Karpas-422 (cell line): ENCODE results near the gene XPNPEP2. TPM values are rescaled to one million over a fixed set of nuclear protein-coding genes. Genes with fewer than 3 reads are reported as not detected.
A peak's percentile ranks its signal among the peaks of the same experiment; 100 is the strongest.

Source experiments
- DNase-seq: peaks from one replicate; pipeline ENCODE4 v3.0.0-alpha.2; 2015
- H2AFZ ChIP-seq: fragments of 200-600 bp; sonication (generic); 2 replicates; pipeline ENCODE4 v1.6.1; 2014; ENCODE audit warnings: antibody characterized with exemption, low read length, mixed read lengths
- H3K27ac ChIP-seq: fragments of 200-600 bp; sonication (generic); 2 replicates; pipeline ENCODE4 v1.5.1; 2014; ENCODE audit warnings: mild to moderate bottlenecking, low read length, moderate library complexity
- H3K27me3 ChIP-seq: fragments of 200-600 bp; sonication (generic); 2 replicates; pipeline ENCODE4 v1.6.1; 2014; ENCODE audit warnings: low read length, mixed read lengths
- H3K36me3 ChIP-seq: fragments of 200-600 bp; sonication (generic); 2 replicates; pipeline ENCODE4 v1.6.1; 2014; ENCODE audit warnings: low read length, mixed read lengths; ENCODE audit not compliant: insufficient read depth
- H3K4me1 ChIP-seq: fragments of 200-600 bp; sonication (generic); 2 replicates; pipeline ENCODE4 v1.6.1; 2014; ENCODE audit warnings: mild to moderate bottlenecking, low read length, mixed read lengths
- H3K4me2 ChIP-seq: fragments of 200-600 bp; sonication (generic); 2 replicates; pipeline ENCODE4 v1.6.1; 2014; ENCODE audit warnings: low read length, low read depth, mild to moderate bottlenecking; ENCODE audit not compliant: poor library complexity, severe bottlenecking
- H3K4me3 ChIP-seq: fragments of 200-600 bp; sonication (generic); 2 replicates; pipeline ENCODE4 v1.5.1; 2014; ENCODE audit warnings: mild to moderate bottlenecking, antibody characterized with exemption, low read length, mixed read lengths
- H3K79me2 ChIP-seq: fragments of 200-600 bp; sonication (generic); 2 replicates; pipeline ENCODE4 v1.6.1; 2014; ENCODE audit warnings: mild to moderate bottlenecking, low read length, mixed read lengths
- H3K9ac ChIP-seq: fragments of 200-600 bp; sonication (generic); 2 replicates; pipeline ENCODE4 v1.6.0; 2014; ENCODE audit warnings: low read length
- H3K9me2 ChIP-seq: fragments of 200-600 bp; sonication (generic), shearing (Covaris generic); replicated peaks from 2 replicates; pipeline ENCODE4 v1.6.0; 2014; ENCODE audit warnings: mild to moderate bottlenecking, low read length, moderate library complexity; ENCODE audit not compliant: insufficient read depth
- H3K9me3 ChIP-seq: fragments of 300-700, 200-600 bp; sonication (generic); 2 replicates; pipeline ENCODE4 v1.6.1; 2014; ENCODE audit warnings: low read length, mixed read lengths
- H4K20me1 ChIP-seq: fragments of 200-600 bp; sonication (generic); 2 replicates; pipeline ENCODE4 v1.6.1; 2014; ENCODE audit warnings: mild to moderate bottlenecking, antibody characterized with exemption, low read length, low read depth; ENCODE audit not compliant: insufficient read depth
- total RNA-seq: library from RNA; depleted of rRNA; stranded (reverse); fragments of >200 nt; shearing (Covaris generic); gene quantifications from 2 replicates; pipeline ENCODE4 v1.2.3, GENCODE V29; 2014; ENCODE audit warnings: low replicate concordance; rRNA removed

Gene XPNPEP2, protein sequence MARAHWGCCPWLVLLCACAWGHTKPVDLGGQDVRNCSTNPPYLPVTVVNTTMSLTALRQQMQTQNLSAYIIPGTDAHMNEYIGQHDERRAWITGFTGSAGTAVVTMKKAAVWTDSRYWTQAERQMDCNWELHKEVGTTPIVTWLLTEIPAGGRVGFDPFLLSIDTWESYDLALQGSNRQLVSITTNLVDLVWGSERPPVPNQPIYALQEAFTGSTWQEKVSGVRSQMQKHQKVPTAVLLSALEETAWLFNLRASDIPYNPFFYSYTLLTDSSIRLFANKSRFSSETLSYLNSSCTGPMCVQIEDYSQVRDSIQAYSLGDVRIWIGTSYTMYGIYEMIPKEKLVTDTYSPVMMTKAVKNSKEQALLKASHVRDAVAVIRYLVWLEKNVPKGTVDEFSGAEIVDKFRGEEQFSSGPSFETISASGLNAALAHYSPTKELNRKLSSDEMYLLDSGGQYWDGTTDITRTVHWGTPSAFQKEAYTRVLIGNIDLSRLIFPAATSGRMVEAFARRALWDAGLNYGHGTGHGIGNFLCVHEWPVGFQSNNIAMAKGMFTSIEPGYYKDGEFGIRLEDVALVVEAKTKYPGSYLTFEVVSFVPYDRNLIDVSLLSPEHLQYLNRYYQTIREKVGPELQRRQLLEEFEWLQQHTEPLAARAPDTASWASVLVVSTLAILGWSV
- total RNA-seq = not detected in 2 replicates

DNA sequence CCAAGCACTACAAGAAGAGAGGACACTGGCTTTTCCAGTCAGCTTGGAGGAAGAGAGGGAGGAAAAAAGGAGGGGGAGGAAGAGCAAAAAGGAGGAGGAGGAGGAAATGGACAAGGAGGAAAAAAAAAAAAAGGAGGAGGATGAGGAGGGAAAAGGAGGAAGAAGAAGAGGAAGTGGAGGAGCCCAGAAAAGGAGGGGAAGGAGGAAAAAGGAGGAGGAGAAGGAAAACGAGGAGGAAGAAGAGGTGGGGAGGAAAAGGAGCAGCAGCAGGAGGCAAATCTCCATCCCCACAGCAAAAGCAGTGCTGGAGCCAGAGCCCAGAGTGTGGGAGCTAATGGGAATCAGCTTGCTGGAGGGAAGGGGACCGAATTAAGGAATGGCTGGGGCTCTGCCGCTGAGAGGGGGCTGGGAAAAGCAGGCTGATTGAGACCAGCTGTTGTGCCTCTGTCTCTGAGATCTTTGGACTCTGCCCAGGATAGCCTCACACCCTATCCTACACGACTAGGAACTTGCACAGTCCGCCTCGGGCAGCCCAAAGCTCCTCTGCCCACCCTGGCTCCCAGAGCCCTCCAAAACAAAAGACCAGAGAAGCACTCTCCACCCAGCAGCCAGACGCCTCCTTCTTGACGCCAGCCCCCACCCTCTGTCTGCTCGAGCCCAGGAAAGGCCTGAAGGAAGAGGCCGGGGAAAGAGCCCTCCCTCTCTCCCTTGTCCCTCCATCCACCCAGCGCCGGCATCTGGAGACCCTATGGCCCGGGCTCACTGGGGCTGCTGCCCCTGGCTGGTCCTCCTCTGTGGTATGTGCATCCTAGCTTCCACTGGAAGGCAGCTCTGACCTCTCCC, at the start of gene XPNPEP2:
XPNPEP2 (plus strand) TSS at position 514 of the 843 bp plus-strand sequence; CDS start at position 749, 235 bp downstream.
- Histone ChIP-seq H3K9me3 (no peaks in the 10 kb centered on the region), H3K79me2 (no peaks in the 10 kb centered on the region), H3K27ac (no peak within 1 kb of the TSS), H3K36me3 (no peaks in the 10 kb centered on the region), H3K9ac (no peak within 1 kb of the TSS), H3K4me2 (no peak within 1 kb of the TSS), H3K27me3 (no peaks in the 10 kb centered on the region), H4K20me1 (no peaks in the 10 kb centered on the region), H3K4me3 (no peak within 1 kb of the TSS), H3K9me2 (no peaks in the 10 kb centered on the region), H2AFZ (no peak within 1 kb of the TSS), H3K4me1 (no peaks in the 10 kb centered on the region)
- no peak for DNase-seq

- H3K79me2 ChIP-seq = no peaks in the 10 kb centered on the region
- no peak overlapping the region for H2AFZ ChIP-seq
Measured at GRCh38 chrX:129689796-129690195, 49.0 kb upstream of the XPNPEP2 start.

GRCh38 chrX:129690435-129690834, 48.3 kb upstream of the XPNPEP2 start:
- Histone ChIP-seq H3K4me3 (no peak overlapping the region), H3K9me2 (no peaks in the 10 kb centered on the region), H3K36me3 (no peaks in the 10 kb centered on the region), H3K9me3 (no peaks in the 10 kb centered on the region), H3K9ac (no peak overlapping the region), H3K27me3 (no peaks in the 10 kb centered on the region), H3K4me2 (no peak overlapping the region), H4K20me1 (no peaks in the 10 kb centered on the region), H3K79me2 (no peaks in the 10 kb centered on the region), H3K4me1 (no peaks in the 10 kb centered on the region), H3K27ac (no peak overlapping the region), H2AFZ (no peak overlapping the region)
- peak; percentile 33 for DNase-seq

More at GRCh38 chrX:129689796-129690195, 49.0 kb upstream of the XPNPEP2 start:
- H3K9me3 ChIP-seq = no peaks in the 10 kb centered on the region
- no peaks in the 10 kb centered on the region for H3K27me3 ChIP-seq
- H3K27ac ChIP-seq = no peak overlapping the region
- no peaks in the 10 kb centered on the region for H3K4me1 ChIP-seq
- H3K9me2 ChIP-seq = no peaks in the 10 kb centered on the region
- no peaks in the 10 kb centered on the region for H3K36me3 ChIP-seq
- no peak for DNase-seq
- no peak overlapping the region for H3K4me3 ChIP-seq
- H3K9ac ChIP-seq = no peak overlapping the region
- no peaks in the 10 kb centered on the region for H4K20me1 ChIP-seq
- H3K4me2 ChIP-seq = no peak overlapping the region

DNA sequence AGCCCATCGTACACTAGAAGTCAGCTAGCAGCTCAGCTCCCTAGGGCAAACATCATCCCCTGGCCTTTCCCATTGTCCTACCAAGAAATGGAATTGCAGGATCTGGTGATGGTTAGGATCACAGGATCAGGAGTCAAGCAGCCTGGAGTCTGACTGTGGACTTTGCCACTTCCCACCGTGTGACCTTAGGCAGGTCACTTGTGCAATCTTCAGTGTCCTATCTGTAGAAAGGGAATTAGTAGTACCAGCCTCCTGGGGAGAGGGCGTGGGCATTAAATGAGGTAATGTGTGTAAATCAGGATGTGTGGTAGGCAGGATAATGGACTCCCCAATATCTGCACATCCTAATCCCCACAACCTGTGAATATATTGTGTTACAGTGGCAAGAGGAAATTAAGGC, 45.4 kb upstream of the XPNPEP2 start:
- H3K27ac ChIP-seq = no peak overlapping the region
- H4K20me1 ChIP-seq = no peaks in the 10 kb centered on the region
- H2AFZ ChIP-seq = no peak overlapping the region
- no peak overlapping the region for H3K4me2 ChIP-seq
- H3K9me2 ChIP-seq = no peaks in the 10 kb centered on the region
- H3K36me3 ChIP-seq = no peaks in the 10 kb centered on the region
- H3K9ac ChIP-seq = no peak overlapping the region
- DNase-seq = peak; percentile 1
- no peaks in the 10 kb centered on the region for H3K4me1 ChIP-seq
- H3K27me3 ChIP-seq = no peaks in the 10 kb centered on the region
- no peaks in the 10 kb centered on the region for H3K79me2 ChIP-seq
- H3K4me3 ChIP-seq = no peak overlapping the region
- H3K9me3 ChIP-seq = no peaks in the 10 kb centered on the region

DNA sequence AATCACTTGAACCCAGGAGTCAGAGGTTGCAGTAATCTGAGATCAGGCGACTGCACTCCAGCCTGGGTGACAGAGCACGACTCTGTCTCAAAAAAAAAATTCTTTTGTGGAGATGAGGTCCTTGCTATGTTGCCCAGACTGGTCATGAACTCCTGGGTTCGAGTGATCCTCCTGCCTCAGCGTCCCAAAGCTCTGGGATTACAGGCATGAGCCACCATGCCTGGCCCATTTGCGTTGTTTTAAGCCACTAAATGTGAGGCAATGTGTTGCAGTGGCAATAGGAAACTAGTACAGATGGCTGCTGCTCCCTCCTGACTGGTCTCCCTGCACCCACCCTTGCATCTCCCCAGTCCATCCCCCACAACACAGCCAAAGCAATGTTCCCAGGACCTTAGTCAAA, 44.0 kb upstream of the XPNPEP2 start:
- Histone ChIP-seq H3K4me2 (no peak overlapping the region), H3K27me3 (no peaks in the 10 kb centered on the region), H3K9me3 (no peaks in the 10 kb centered on the region)

GRCh38 chrX:129695535-129695934, 43.2 kb upstream of the XPNPEP2 start:
- Histone ChIP-seq H3K36me3 (no peaks in the 10 kb centered on the region), H3K4me1 (no peaks in the 10 kb centered on the region), H3K4me2 (no peak overlapping the region)

More for the DNA sequence above, 44.0 kb upstream of the XPNPEP2 start:
- Histone ChIP-seq H3K4me1 (no peaks in the 10 kb centered on the region), H3K36me3 (no peaks in the 10 kb centered on the region), H3K9ac (no peak overlapping the region), H3K27ac (no peak overlapping the region), H3K4me3 (no peak overlapping the region), H3K79me2 (no peaks in the 10 kb centered on the region), H4K20me1 (no peaks in the 10 kb centered on the region), H2AFZ (no peak overlapping the region), H3K9me2 (no peaks in the 10 kb centered on the region)
- no peak for DNase-seq

GRCh38 chrX:129695937-129696336, 42.8 kb upstream of the XPNPEP2 start:
- no peak overlapping the region for H3K27ac ChIP-seq
- no peaks in the 10 kb centered on the region for H3K36me3 ChIP-seq
- DNase-seq = no peak
- H3K9ac ChIP-seq = no peak overlapping the region
- H3K27me3 ChIP-seq = no peaks in the 10 kb centered on the region
- H3K79me2 ChIP-seq = no peaks in the 10 kb centered on the region
- no peaks in the 10 kb centered on the region for H3K9me2 ChIP-seq
- no peaks in the 10 kb centered on the region for H4K20me1 ChIP-seq
- no peak overlapping the region for H3K4me3 ChIP-seq
- H3K4me1 ChIP-seq = no peaks in the 10 kb centered on the region
- no peak overlapping the region for H3K4me2 ChIP-seq
- H2AFZ ChIP-seq = no peak overlapping the region
- no peaks in the 10 kb centered on the region for H3K9me3 ChIP-seq

More at GRCh38 chrX:129695535-129695934, 43.2 kb upstream of the XPNPEP2 start:
- peak; percentile 28 for DNase-seq
- Histone ChIP-seq H4K20me1 (no peaks in the 10 kb centered on the region), H3K9me3 (no peaks in the 10 kb centered on the region), H3K27me3 (no peaks in the 10 kb centered on the region), H3K9me2 (no peaks in the 10 kb centered on the region), H3K4me3 (no peak overlapping the region), H3K9ac (no peak overlapping the region), H3K79me2 (no peaks in the 10 kb centered on the region), H2AFZ (no peak overlapping the region), H3K27ac (no peak overlapping the region)
